ENCODE results near the gene TMEM190.

TMEM190 gene

DNA sequence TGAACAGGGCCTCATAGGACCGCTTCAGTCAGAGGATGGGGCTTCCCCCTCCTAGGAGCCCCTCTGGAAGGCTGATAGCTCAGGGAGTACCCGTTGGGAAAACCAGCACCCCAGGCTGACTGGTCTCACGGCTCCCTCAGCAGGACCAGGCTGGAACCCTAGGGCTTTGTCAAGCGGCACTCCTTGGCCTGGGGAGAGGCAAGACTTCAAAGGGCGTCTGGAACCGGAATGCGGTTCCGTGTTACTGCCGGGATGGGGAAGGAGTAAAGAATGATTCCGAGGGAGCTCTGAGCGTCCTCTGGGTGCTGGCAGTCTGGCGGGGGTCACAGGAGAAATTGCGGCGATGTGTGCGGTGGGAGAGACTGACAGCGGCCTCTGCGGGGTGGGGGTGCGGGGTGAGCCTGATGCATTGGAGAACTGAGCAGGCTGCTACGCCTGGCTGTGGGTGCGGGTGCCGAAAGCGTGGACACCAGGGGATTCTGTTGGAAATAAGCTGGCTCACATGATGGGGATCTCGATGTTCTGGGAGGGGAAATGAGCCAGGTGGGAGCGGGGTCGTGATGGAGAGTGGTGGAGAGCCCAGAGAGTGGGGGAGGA is 24.0 kb upstream of the TMEM190 start:
- DNase-seq, result no peak

DNA sequence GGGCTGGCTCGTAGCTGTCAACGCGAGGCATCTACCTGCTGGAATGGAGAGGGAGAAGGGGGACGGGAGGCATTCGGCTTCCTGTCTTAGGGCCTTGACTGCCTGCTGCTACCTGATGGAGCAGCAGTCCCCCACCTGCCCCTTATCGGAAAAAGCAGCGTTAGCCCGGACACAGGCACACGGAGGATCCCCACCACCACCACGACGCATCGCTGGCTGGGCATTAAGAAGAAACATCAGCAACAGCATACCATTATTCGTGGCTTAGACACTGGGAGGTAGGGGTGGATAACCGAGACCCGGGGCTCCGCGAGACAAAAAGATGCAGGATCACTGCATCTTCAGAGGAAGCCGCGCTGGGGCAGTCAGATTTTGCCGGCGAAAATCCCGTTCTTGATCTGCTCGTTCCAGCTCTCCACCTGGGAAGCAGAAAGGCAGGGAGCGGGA is 23.2 kb upstream of the TMEM190 start:
- DNase-seq, result no peak

DNA sequence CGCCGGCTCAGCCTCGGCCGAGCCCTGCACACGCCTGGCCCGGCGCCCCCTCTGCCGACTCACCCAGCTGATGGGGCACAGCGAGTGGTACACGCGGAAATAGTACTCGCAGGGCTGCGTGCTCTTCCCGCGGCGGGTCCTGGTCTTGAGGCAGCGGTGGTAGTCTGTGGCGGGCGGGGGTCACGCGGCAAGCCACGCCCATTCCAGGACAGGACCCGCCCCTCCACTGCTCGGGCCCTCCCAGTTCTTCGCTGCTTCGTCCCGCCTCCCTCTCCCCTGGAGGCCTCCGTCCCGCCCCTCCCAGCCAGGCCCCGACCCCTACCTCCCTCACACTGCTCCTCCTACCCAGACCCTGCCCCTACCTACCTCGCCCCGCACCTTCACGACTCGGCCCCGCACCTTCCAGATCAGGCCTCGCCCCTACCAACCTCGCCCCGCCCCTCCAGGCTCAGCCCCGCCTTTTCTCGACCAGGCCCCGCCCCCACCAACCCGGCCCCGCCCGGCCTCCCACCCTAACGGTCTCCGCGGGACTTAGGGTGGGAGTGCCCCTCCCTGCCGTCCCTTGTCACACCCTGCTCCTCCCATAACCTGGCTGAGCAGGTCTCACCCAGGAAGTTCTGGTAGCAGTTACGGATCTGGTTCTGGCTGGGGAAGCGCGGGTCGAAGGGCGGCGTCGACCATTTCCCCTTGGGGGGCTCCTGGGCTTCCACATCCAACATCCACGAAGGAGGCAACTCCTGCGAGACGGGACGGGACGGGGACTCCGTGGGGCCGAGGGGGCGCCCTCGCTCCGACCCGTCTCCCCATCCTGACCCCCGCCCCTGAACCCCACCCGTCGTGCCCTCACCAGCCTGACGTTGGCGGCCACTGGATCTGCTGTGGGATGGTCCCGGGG is 22.6 kb upstream of the TMEM190 start:
- peak; percentile 63 for DNase-seq

DNA sequence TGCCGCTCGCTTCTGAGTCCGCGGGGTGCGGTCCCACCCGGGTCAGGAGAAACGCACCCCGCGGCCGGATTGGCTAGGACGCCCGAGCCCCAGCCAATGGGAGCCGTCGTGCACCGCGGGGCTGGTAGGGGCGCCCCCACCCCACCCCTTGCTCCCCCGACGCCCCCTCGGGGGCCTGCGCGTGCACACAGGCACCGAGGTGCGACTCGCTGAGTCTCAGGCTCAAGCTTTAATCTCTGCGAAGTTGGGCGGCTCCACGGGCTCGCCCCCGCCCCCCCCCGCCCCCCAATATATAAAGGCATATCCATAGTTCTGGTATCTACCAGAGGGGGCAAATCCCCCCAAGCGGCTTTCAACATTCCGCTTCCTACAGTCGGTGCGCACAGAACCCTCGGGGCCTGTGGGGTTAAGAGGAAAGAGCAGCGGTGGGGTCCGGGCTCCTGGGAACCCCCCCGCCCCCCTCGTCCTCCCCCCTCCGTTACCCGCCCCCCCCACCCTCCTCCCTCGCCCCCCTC is 21.9 kb upstream of the TMEM190 start, which contains the start of gene COX6B2:
Gene COX6B2, minus strand, starts transcription at position 22 of the 515 bp plus-strand sequence. CDS start 198 bp downstream, outside the sequence.
- no peak for DNase-seq

DNA sequence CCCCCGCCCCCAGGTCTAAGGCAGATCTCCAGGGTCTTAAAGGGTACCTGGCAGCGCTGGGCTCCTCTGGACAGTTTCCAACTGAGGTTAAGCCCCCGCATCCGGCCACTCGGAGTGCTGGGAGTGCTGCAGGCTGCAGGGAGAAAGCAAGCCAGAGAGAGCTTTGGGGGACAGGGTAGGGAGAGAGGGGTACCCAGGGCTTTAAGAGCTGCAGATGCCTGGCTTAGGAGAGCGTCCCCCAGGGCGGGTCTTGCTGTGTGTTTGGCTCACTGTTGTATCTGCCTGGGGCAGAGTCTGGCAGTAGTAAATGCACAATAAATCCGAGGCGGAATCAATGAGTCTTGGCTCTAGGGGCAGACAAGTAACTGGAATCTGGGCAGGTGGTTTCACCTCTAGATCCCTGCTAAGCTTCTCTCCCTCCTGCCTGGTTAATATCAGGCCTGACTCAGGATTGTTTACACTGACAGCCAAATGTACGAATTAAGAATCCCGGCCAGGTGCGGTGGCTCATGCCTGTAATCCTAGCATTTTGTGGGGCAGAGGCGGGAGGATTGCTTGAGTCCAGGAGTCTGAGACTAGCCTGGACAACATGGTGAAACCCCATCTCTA is 21.3 kb upstream of the TMEM190 start:
- DNase-seq, result no peak

DNA sequence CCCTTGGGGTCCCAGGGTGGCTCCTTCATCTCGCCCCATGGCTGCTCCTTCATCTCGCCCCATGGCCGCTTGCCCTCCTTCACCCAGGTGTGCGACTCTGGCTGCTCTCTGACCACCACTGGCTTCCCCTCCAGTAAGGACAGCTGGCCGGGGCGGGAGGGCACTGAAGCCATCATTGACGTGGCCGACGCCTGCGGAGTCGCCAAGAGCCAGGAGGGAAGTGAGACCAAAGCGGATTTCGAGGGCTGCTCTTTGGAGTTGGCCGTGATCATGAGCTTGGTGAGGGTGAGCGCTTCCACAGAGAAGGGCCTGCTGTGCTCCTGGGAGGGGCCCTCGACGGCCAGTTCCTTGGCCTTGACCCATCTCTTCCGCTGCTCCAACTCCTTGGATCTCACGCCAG is 18.1 kb upstream of the TMEM190 start:
- DNase-seq, result no peak

DNA sequence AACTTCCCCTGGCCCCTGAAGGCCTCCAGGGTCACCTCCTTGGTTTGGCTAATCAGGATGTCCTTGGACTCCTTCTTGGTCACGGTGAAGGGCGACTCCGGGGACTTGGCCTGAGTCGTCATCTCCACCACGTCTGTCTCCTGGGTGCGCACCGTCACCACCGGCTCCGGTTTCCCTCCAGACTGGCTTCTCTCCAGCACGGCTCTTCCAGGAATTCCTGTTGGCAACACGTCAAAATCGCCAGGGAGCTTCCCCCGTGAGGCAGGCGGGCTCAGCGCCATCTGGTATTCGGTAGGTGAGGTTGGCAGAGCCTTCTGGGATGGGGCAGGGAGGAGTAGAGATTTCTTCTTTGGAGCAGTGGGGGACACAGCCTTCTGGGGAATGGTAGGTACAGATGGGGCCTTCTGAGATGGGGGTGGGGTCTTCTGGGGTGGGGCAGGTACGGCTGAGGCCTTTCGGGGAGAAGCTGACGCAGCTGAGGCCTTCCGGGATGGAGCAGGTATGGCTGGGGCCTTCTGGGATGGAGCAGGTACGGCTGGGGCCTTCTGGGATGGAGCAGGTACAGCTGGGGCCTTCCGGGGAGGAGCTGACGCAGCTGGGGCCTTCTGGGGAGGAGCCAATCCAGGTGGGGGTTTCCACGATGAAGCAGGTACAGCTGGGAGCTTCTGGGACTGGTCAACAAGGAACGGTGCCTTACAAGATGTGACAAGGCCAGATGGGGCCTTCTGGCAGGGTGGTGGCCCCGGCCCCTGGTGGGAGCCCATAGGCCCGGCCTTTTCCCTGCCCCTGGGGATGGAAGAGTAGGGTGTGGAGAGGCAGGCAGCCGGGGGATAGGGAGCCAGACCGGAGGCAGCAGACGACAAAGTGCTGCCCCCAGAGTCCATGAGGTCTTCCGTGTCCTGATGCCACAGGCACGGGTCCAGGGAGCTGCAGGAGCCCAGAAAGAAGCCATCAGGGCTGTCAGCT is 17.4 kb upstream of the TMEM190 start:
- no peak for DNase-seq

DNA sequence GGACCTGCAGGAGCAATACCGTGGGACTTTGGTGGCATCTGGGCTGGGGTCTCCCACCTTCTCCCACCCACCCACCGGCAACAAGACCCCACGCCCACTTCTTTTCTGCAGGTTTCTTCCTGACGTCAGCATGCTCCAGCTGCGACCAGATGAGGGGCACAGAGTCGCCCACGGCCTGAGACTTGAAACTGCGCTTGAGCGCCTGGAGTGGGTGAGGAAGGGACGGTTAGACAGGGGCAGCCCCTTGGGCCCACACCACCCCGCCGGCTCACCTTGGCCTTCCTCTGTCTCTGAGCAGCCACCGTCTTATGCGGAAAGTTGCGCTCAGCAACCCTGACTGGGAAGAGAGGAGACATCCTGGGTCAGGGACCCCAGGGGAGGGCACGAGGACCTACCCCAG is 15.7 kb upstream of the TMEM190 start:
- DNase-seq, result no peak

DNA sequence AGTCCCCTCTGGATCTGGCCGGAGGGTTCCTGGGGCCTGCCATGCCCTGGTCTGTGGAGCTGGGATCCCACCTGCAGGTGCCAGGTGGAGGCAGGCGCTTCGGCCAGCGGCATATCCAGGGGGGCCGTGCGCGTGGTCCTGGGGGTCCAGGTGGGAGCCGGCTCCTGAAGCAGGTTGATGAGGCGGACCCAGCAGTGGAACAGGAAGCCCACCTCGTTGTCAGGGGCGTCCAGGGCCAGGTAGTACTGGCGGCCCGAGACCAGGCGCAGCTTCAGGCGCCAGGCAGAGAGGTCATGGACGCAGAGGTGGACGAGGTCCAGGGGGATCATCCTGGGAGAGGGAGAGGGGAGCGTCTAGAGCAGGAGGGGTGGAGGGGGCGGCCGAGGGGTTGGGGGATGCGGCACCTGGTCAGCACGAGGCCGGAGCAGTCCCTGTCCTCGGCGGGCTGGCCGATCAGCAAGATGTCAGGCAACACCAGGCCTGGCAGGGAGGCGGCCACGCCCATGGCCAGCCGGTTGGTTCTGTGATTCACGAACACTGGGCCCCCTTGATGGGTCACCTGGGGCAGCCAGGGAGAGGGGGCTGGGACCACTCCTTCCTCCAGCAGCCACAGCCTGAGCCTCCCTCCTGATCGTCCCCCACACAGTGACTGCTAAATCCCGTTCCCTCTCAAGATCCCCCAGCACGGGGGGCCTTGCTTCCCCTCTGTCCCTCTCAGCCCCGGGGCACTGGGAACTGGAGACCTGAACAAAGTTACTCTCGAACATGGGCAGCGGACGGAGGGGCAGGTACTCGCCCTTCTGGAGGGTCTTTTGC is 14.2 kb upstream of the TMEM190 start:
- no peak for DNase-seq

DNA sequence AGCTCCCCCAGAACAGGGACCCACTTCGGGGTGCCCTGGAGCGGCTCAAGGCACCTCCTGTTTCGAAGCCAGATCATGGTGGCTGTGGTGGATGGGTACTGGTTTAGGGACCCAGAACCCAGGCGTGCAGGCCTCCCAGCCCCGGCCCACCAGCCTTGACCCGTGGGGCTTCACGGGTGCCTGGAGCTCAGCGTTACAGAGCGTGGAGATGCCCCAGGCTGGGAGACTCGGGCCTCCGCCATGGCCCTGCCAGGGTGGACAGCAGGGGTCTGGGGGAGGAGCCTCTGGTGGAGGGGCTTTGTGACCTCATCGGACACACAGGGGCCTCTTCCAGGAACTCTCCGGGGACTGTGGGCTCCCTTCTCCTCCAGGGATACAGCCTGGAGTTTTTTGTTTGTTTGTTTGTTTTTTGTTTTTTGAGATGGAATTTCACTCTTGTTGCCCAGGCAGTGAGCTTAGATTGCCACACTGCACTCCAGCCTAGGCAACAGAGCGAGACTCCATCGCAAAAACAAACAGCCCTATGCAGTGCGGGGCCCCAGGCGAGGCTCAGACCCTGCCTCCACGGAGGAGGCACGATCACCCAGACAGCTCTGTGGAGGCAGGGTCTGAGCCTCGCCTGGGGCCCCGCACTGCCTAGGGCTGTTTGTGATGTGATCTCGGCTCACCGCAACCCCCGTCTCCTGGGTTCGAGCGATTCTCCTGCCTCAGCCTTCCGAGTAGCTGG is 13.5 kb upstream of the TMEM190 start, which contains the start of gene GARIN5B:
Gene GARIN5B, minus strand, starts transcription at position 271 of the 727 bp plus-strand sequence. Its CDS starts 194 bp downstream, at position 77.
- DNase-seq, result no peak

DNA sequence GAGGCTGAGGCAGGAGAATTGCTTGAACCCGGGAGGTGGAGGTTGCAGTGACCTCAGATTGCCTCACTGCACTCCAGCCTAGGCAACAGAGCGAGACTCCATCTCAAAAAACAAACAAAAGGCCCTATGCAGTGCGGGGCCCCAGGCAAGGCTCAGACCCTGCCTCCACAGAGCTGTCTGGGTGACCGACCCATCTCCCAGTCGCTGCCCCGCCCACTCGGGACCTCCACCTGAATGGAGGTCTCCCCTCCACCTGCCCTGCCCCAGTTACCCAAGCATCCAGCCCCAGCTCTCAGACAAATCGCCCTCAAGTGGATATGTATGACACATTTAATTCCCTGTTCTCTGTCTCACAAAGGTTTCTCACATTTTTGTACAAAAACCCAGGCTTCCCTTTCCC is 11.4 kb upstream of the TMEM190 start:
- DNase-seq, result no peak

DNA sequence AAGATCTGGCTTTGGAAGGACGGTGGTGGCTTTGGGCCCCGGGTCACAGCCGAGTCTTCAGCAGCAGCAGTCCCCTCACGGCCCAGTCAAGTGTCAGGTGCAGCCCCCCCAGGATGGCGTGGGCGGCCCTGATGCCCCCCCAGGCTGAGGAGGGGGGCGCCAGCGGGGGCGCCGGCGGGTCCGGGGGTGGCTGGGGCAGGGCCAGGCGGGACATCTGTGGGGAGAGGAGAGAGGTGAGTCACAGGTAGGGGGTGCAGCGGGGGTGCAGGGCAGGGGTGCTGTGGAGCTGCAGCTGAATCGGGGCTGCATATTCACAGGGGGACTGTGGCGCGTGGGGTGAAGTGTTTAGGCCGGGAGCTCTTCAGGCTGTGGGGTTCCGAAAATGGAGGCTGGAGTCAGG is 10.7 kb upstream of the TMEM190 start:
- DNase-seq, result no peak

DNA sequence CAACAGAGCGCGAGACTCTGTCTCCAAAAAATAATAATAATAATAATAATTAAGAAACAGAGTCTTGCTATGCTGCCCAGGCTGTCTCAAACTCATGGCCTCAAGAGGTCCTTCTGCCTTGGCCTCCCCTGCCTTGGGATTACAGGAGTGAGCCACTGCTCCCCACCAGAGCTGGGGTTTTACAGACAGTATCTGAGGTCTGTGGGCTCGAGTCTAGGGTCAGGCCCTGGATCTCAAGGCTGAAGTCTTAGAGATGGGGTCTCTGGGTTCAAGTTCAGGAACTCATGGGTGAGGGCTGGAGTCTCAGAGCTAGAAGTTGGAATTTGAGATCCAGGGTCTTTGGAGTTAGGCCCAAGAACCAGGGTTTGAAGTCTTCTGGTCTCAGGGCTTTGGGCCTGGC is 9.8 kb upstream of the TMEM190 start:
- DNase-seq, result no peak

DNA sequence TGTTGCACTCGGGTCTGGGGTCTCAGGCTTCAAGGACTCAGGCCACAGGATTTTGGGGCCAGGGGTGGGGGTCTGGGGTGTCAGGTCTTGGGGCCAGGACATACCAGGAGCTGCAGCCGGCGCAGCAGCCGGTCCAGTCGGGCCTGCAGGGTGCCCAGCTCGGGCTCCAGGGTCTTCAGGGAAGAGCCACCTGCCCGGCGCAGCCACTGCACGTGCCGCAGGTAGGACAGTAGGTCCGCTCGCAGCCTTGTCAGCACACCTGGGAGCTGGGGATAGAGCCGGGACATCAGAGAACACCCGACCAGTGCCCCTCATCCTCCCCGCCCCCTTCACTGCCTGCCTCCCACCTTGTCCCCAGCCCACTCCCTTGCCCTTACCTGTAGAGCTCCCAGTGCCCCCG is 8.5 kb upstream of the TMEM190 start:
- no peak for DNase-seq

DNA sequence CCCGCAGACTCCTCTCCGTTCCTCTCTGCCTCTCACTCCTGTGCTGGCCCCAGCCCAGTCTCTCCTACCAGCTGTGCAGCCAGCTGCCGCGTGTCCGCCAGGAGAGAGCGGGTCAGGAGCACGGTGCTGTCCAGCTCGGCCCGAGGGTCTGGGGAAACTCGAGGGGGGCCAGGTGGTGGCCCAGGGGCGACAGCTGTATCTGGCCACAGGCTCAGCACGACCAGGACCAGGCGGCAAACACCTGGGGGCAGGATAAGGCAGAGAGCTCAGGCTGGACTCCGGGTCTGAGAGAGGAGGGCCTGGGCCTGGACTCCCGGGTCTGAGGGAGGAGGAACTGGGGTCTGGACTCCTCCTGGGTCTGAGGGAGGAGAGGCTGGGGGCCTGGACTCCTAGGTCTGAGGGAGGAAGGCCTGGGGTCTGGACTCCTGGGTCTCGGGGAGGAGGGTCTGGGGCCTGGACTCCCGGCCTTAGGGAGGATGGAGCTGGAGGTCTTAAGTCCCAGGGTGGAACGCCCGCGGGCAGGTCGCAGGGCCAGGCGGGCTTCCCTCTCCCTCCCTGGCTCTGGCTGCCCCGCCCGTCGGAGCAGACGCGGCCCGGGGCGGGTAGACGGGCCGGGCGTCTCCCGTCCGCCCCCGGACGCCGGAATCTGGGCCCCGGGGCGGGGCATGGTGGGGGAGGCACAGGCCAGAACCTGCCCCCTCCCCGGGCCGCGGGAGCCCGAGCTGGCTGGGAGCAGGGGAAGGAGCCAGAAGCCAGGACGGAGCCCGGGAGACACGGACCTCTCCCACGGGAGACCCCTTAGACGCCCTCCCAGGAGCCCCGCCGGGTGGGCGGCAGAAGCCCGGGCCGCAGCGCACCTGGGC is 7.7 kb upstream of the TMEM190 start:
- DNase-seq, result peak; percentile 52

DNA sequence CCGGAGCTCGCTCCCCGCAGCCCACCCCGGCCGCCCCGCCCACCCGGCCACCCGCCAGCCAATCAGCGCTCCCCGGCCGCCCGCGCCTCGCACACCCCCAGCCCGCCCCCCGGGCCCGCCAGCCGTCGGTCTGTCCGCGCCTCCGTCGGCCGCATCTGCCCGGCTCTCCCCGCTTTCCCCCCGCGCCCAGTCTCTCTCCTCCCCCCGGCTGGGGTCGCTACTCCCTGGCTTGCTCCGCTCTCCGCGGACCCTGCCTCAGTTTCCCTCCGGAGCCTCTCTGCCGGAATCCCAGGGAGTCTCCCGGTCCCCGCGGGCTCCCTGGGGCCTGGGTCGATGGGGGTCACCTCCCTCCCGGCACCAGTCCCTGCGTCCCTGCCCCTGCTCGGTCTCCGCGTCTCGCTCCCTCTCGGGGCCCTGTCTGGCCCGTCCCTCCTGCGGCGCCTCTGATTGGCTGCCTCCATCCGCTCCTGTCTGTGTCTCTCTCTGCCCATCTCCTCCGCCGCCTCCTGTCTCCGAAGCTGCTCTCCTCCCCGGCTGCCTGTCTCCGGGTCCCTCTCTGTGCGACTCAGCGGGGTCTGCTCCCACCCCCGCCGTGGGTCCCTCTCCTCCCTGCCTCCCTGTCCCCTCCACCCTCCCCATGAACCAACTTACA is 6.8 kb upstream of the TMEM190 start:
- peak; percentile 61 for DNase-seq

DNA sequence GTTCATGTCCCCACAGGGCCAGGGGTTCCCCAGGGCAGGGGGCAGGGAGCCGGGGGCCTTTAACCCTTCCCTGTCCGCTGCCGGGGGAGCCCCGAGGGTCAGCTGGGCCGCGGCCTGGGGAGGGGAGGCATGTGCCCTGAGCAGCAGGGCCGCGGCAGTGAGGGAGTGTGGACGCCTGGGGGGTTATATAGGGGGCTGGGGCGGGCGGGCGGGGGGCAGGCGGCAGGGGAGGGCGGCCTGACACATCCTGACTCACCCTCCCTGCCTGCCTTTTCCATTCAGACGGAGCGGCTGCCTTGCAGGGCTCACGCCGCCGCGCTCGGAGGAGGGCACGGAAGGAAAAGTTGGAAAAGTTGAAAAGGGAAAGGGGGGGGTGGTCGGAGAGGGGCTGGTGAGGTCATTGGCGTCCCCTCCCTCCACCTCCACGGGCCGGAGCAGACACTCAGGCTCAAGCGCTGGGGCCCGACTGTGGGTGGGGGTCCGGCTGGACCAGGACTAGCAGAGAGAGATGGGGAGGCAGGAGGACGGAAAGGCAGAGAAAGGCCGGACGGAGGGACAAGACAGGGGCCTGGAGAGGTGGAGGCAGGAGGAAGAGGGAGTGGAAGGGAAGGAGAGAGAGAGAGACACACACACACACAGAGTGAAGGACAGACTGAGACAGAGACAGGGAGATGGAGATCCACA is 6.2 kb upstream of the TMEM190 start, which contains the start of gene IL11:
Gene IL11, minus strand, starts transcription at position 159 of the 684 bp plus-strand sequence. Its CDS starts 153 bp downstream, at position 6.
- no peak for DNase-seq

All from stimulated activated CD4-positive, alpha-beta T cell treated with anti-CD3 and anti-CD28 coated beads, Interleukin-15, amount 100 ng/mL, for 24 hours (primary cell).